Mesenchymal stem cell (in vitro differentiated cells and primary cell): Measurements from ENCODE around the gene MTA1.

ENCODE experiments used
- DNase-seq: peaks from one replicate; pipeline ENCODE4 v3.0.0-alpha.2; 2013
- H2AFZ ChIP-seq: one replicate; pipeline ENCODE4 v1.6.1; 2013; ENCODE audit warnings: low read depth, mild to moderate bottlenecking, control low read depth, inconsistent platforms, low read length, moderate library complexity
- H2AK5ac ChIP-seq: 2 replicates; pipeline ENCODE4 v1.6.1; 2013; ENCODE audit warnings: low read length, moderate library complexity, mild to moderate bottlenecking, inconsistent platforms; ENCODE audit not compliant: severe bottlenecking
- H2BK120ac ChIP-seq: one replicate; pipeline ENCODE4 v1.6.1; 2013; ENCODE audit warnings: low read depth, mild to moderate bottlenecking, inconsistent platforms, low read length, moderate library complexity
- H2BK12ac ChIP-seq, 2 experiments: one replicate each; pipeline ENCODE4 v1.6.1; 2013; ENCODE audit warnings: inconsistent platforms in 2 of 2, low read length in 2 of 2, mild to moderate bottlenecking in 2 of 2, moderate library complexity in 2 of 2, control low read depth in 1 of 2
- H2BK15ac ChIP-seq: one replicate; pipeline ENCODE4 v1.6.1; 2013; ENCODE audit warnings: mild to moderate bottlenecking, low read depth, inconsistent platforms; ENCODE audit not compliant: poor library complexity, severe bottlenecking
- H2BK5ac ChIP-seq: 2 replicates; pipeline ENCODE4 v1.6.1; 2013; ENCODE audit warnings: low read depth, mild to moderate bottlenecking, low read length, control low read depth, inconsistent platforms; ENCODE audit not compliant: poor library complexity, severe bottlenecking
- H3K14ac ChIP-seq, 2 experiments: one replicate each; pipeline ENCODE4 v1.6.1; 2013; ENCODE audit warnings: inconsistent platforms in 2 of 2, low read length in 2 of 2, control low read depth in 1 of 2, mild to moderate bottlenecking in 1 of 2, moderate library complexity in 1 of 2
- H3K18ac ChIP-seq, 2 experiments: one replicate each; pipeline ENCODE4 v1.6.1; 2013; ENCODE audit warnings: inconsistent platforms in 2 of 2, low read length in 2 of 2, control low read depth in 1 of 2, low read depth in 1 of 2, mild to moderate bottlenecking in 1 of 2
- H3K23ac ChIP-seq, 2 experiments: one replicate each; pipeline ENCODE4 v1.6.1; 2013; ENCODE audit warnings: inconsistent platforms in 2 of 2, low read length in 2 of 2, mild to moderate bottlenecking in 2 of 2, moderate library complexity in 2 of 2, control low read depth in 1 of 2
- H3K27ac ChIP-seq: 2 replicates; pipeline ENCODE4 v1.5.1; 2013; ENCODE audit warnings: mild to moderate bottlenecking, moderate library complexity, low read length, control low read depth, inconsistent platforms; ENCODE audit not compliant: poor library complexity, severe bottlenecking
- H3K27me3 ChIP-seq, 2 experiments: 2 replicates each; pipeline versions ENCODE4 v1.6.1 to v1.7.0; 2013; ENCODE audit warnings: low read length in 2 of 2, mild to moderate bottlenecking in 2 of 2, moderate library complexity in 2 of 2, control low read depth in 1 of 2, inconsistent platforms in 1 of 2; ENCODE audit not compliant: control insufficient read depth in 1 of 2, insufficient read depth in 1 of 2
- H3K36me3 ChIP-seq, 2 experiments: 2 replicates each; pipeline versions ENCODE4 v1.6.1 to v1.7.0; 2013; ENCODE audit warnings: low read length in 2 of 2, control low read depth in 1 of 2, inconsistent platforms in 1 of 2, low read depth in 1 of 2, mild to moderate bottlenecking in 1 of 2; ENCODE audit not compliant: insufficient read depth in 2 of 2, control insufficient read depth in 1 of 2
- H3K4ac ChIP-seq, 2 experiments: one replicate each; pipeline ENCODE4 v1.6.1; 2013; ENCODE audit warnings: inconsistent platforms in 2 of 2, low read length in 2 of 2, mild to moderate bottlenecking in 2 of 2, moderate library complexity in 2 of 2, control low read depth in 1 of 2, low read depth in 1 of 2
- H3K4me1 ChIP-seq: 2 replicates; pipeline ENCODE4 v1.6.1; 2013; ENCODE audit warnings: low read depth, low read length, control low read depth; ENCODE audit not compliant: control insufficient read depth, insufficient read depth
- H3K4me2 ChIP-seq: 2 replicates; pipeline ENCODE4 v1.6.1; 2013; ENCODE audit warnings: low read length, mild to moderate bottlenecking, inconsistent platforms; ENCODE audit not compliant: poor library complexity, severe bottlenecking
- H3K4me3 ChIP-seq, 2 experiments: 2 replicates each; pipeline versions ENCODE4 v1.5.1 to v1.7.0; 2013; ENCODE audit warnings: low read length in 2 of 2, mild to moderate bottlenecking in 2 of 2, control low read depth in 1 of 2, low read depth in 1 of 2; ENCODE audit not compliant: insufficient read depth in 1 of 2
- H3K79me1 ChIP-seq: replicated peaks from 2 replicates; pipeline ENCODE4 v1.6.1; 2013; ENCODE audit warnings: mild to moderate bottlenecking, control low read depth, low read length, inconsistent platforms; ENCODE audit not compliant: poor library complexity, severe bottlenecking
- H3K9ac ChIP-seq: 2 replicates; pipeline ENCODE4 v1.7.0; 2013; ENCODE audit warnings: mild to moderate bottlenecking, low read length, moderate library complexity
- H3K9me3 ChIP-seq: 2 replicates; pipeline ENCODE4 v1.7.0; 2013; ENCODE audit warnings: mild to moderate bottlenecking, low read length; ENCODE audit not compliant: control insufficient read depth
- H4K8ac ChIP-seq: one replicate; pipeline ENCODE4 v1.6.1; 2013; ENCODE audit warnings: inconsistent platforms, mild to moderate bottlenecking, low read length, moderate library complexity
- H4K91ac ChIP-seq: one replicate; pipeline ENCODE4 v1.6.1; 2013; ENCODE audit warnings: mild to moderate bottlenecking, low read length, inconsistent platforms
- WGBS: methylation state at CpG from one replicate; pipeline ENCODE4 v1.1.7; 2013; ENCODE audit warnings: mixed read lengths; 5-methylcytosine and 5-hydroxymethylcytosine counted together

MTA1 gene

DNA sequence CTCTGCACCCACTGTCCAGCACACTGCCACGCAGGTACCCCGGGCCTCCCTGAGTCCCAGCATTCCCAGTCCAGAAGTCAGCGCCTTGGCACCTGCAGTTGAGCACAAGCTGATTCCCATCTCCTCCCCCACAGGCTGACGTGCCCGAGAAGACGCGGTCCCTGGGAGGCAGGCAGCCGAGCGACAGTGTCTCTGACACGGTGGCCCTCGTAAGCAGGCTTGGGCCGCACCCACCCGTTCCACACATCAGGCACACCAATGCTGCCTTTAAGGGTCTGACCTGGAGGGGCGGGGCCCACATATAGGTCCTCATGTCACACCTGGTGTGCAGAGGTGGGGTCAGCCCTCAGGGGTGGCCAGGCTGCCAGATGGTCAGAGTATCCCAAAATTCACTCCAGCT, 39.7 kb upstream of the MTA1 start:
- 98% methylated on average over 14 of the region's 14 CpGs for whole genome bisulfite sequencing
- H4K8ac ChIP-seq, result no peak overlapping the region
- H3K4ac ChIP-seq, result no peak overlapping the region
- H3K79me1 ChIP-seq, result peaks cover 3% of the 10 kb centered on the region
- H3K9ac ChIP-seq, result no peak overlapping the region
- H3K23ac ChIP-seq, result no peak overlapping the region
- peak overlapping the region; percentile 29 for H4K91ac ChIP-seq
- H3K9me3 ChIP-seq, result no peaks in the 10 kb centered on the region
- no peak overlapping the region for H2AK5ac ChIP-seq
- no peak overlapping the region for H3K18ac ChIP-seq
- no peak overlapping the region for H2BK5ac ChIP-seq
- no peak for DNase-seq
- no peak overlapping the region for H3K4me2 ChIP-seq
- peaks cover 26 to 55% of the 10 kb centered on the region in 2 experiments for H3K36me3 ChIP-seq
- H2BK15ac ChIP-seq, result no peak overlapping the region
- no peak overlapping the region for H2BK120ac ChIP-seq
- H3K27ac ChIP-seq, result no peak overlapping the region
- H3K4me1 ChIP-seq, result no peaks in the 10 kb centered on the region
- H3K4me3 ChIP-seq, result no peak overlapping the region
- H2BK12ac ChIP-seq, result no peak overlapping the region
- no peak overlapping the region for H2AFZ ChIP-seq
- no peaks in the 10 kb centered on the region for H3K27me3 ChIP-seq
- no peak overlapping the region for H3K14ac ChIP-seq

GRCh38 chr14:105380756-105381155, 38.9 kb upstream of the MTA1 start:
- Histone ChIP-seq H4K91ac (no peak overlapping the region), H3K4ac (no peak overlapping the region), H3K27me3 (no peaks in the 10 kb centered on the region), H2AFZ (no peak overlapping the region), H3K27ac (no peak overlapping the region), H2BK12ac (no peak overlapping the region), H3K23ac (no peak overlapping the region), H3K36me3 (peaks cover 34 to 64% of the 10 kb centered on the region in 2 experiments), H3K18ac (no peak overlapping the region), H2BK15ac (no peak overlapping the region), H2BK5ac (no peak overlapping the region), H2BK120ac (no peak overlapping the region), H3K79me1 (peaks cover 3% of the 10 kb centered on the region), H3K9me3 (no peaks in the 10 kb centered on the region), H3K9ac (no peak overlapping the region), H4K8ac (no peak overlapping the region), H3K4me3 (no peak overlapping the region), H3K4me2 (no peak overlapping the region), H3K14ac (no peak overlapping the region), H3K4me1 (no peaks in the 10 kb centered on the region), H2AK5ac (no peak overlapping the region)
- 95% methylated on average over 19 of the region's 19 CpGs for WGBS
- no peak for DNase-seq

DNA sequence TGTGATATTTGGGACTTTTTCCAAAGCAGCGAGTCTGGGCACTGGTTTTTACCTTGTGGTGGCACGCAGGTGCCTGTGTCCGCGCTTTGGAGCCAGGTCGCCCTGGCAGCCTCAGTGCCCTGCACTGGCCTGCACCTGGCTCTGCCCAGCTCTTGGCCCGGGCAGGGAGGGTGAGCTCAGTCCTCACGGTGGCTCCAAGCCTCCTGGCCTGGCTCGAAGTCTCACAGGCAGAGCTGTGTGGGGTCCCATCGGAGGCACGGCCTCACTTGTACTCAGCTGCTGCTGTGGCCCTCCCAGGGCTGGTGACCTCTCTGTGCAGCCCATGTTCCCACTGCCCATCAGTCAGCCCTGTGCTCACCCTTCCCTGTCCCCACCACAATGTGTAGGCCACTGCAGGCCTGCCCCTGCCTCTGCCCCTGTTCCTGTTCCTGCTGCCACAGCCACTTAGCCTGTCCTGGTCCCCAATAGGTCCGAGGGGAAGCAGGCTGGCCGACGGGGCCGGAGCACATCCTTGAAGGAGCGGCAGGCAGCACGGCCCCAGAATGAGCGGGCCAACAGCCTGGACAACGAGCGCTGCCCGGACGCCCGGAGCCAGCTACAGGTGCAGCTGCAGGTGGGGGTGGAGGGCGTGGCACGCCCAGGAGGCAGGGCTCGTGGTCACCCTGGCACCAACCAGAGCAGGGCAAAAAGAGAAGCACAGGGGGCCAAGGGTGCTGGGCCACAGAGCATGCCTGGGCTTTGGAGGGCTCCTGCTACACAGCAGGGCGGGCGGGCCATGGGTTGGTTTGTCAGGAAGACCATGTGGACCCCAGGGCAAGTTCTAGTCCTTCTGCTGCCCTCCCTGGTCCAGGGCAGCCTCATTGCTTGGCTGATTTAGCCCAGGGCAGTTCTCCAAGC, 37.9 kb upstream of the MTA1 start:
- peaks cover 3% of the 10 kb centered on the region for H3K79me1 ChIP-seq
- H3K18ac ChIP-seq, result no peak overlapping the region
- no peak overlapping the region for H3K27ac ChIP-seq
- H3K27me3 ChIP-seq, result no peaks in the 10 kb centered on the region
- no peak overlapping the region for H3K4me3 ChIP-seq
- H3K14ac ChIP-seq, result no peak overlapping the region
- DNase-seq, result no peak
- no peaks in the 10 kb centered on the region for H3K4me1 ChIP-seq
- WGBS, result 92% methylated on average over 27 of the region's 27 CpGs
- H2BK12ac ChIP-seq, result no peak overlapping the region
- no peak overlapping the region for H3K9ac ChIP-seq
- no peaks in the 10 kb centered on the region for H3K9me3 ChIP-seq
- H4K91ac ChIP-seq, result peak overlapping the region; percentile 40
- no peak overlapping the region for H2BK5ac ChIP-seq
- no peak overlapping the region for H2BK120ac ChIP-seq
- no peak overlapping the region for H3K4me2 ChIP-seq
- H3K23ac ChIP-seq, result no peak overlapping the region
- no peak overlapping the region for H2BK15ac ChIP-seq
- H3K4ac ChIP-seq, result no peak overlapping the region
- H2AFZ ChIP-seq, result no peak overlapping the region
- no peak overlapping the region for H2AK5ac ChIP-seq
- H4K8ac ChIP-seq, result no peak overlapping the region
- peaks cover 36 to 73% of the 10 kb centered on the region in 2 experiments for H3K36me3 ChIP-seq

DNA sequence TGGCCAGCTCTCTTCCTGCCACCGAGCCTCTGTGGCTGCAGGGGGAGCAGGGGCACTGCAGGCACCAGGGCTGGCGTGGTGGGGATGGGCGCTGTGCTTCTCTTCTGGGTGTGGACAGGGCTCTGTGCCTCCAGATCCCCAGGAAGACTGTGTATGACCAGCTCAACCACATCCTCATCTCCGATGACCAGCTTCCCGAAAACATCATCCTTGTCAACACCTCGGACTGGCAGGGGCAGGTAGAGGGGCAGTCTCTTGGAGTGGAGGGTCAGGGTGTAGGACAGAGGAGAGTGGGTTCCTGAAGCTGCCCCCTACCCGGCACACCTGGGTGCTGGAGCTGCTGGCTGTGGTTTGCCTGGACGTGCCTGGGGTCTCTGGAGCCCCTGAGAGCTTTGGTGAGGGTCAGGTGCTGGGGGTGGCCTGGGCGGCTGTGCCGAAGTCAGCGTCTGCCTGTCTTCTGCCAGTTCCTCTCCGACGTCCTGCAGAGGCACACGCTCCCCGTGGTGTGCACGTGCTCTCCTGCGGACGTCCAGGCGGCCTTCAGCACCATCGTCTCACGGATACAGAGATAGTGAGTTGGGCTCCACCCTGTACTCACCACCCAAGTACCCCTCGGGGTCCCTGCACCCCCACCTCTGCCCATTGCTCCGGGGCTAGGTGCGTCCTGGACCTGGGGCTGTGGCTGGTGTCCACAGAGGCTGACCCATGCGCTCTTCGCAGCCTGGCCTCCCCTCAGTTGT, 37.1 kb upstream of the MTA1 start:
- Histone ChIP-seq H4K8ac (no peak overlapping the region), H3K9ac (no peak overlapping the region), H3K18ac (no peak overlapping the region), H3K27ac (no peak overlapping the region), H3K79me1 (peaks cover 3% of the 10 kb centered on the region), H3K36me3 (peaks cover 40 to 81% of the 10 kb centered on the region in 2 experiments), H4K91ac (no peak overlapping the region), H3K4ac (no peak overlapping the region), H2BK15ac (no peak overlapping the region), H3K4me3 (no peak overlapping the region), H3K27me3 (no peaks in the 10 kb centered on the region), H3K23ac (no peak overlapping the region), H2BK120ac (no peak overlapping the region), H3K4me1 (no peaks in the 10 kb centered on the region), H3K14ac (no peak overlapping the region), H2BK5ac (no peak overlapping the region), H2AK5ac (no peak overlapping the region), H3K9me3 (no peaks in the 10 kb centered on the region), H3K4me2 (no peak overlapping the region), H2BK12ac (no peak overlapping the region), H2AFZ (no peak overlapping the region)
- WGBS, result 94% methylated on average over 22 of the region's 26 CpGs
- no peak for DNase-seq
